Astrocyte of the spinal cord (primary cell): Measurements from ENCODE around the gene PLEK2.

ENCODE experiments used
- DNase-seq: peaks from one replicate; pipeline ENCODE4 v3.0.0; 2011; ENCODE audit warnings: low read depth, low spot score
- H3K4me3 ChIP-seq: 2 replicates; pipeline ENCODE4 v1.5.1; 2011; ENCODE audit warnings: low read depth, mild to moderate bottlenecking, low read length, moderate library complexity
- CTCF ChIP-seq: IDR thresholded peaks from 2 replicates; pipeline ENCODE4 v1.5.1; 2012; ENCODE audit warnings: low read depth, mild to moderate bottlenecking, low read length, inconsistent platforms
- in situ Hi-C: cut with HindIII; loops from 2 replicates; pipeline ENCODE4 v1.10.0; 2017; ENCODE audit warnings: low sequenced_read_pairs

The PLEK2 gene

GRCh38 chr14:67441256-67441655 lies 29.3 kb upstream of the PLEK2 start:
- no peak overlapping the region for H3K4me3 ChIP-seq
- TF ChIP-seq CTCF = no peak
- in situ Hi-C loops = no loop called here
- no peak for DNase-seq

GRCh38 chr14:67440513-67440912 lies 28.5 kb upstream of the PLEK2 start:
- no peak for DNase-seq
- TF ChIP-seq CTCF = no peak
- no peak overlapping the region for H3K4me3 ChIP-seq
- in situ Hi-C loops = no loop called here

GRCh38 chr14:67438969-67439368 lies 27.0 kb upstream of the PLEK2 start:
- TF ChIP-seq CTCF = no peak
- no peak for DNase-seq
- in situ Hi-C loops = no loop called here
- no peak overlapping the region for H3K4me3 ChIP-seq

- in situ Hi-C loops = no loop called here
- H3K4me3 ChIP-seq = no peak overlapping the region
- no peak for TF ChIP-seq CTCF
- no peak for DNase-seq
Observed at GRCh38 chr14:67436006-67436866, 24.3 kb upstream of the PLEK2 start.

GRCh38 chr14:67435603-67436002 lies 23.6 kb upstream of the PLEK2 start:
- in situ Hi-C loops = no loop called here
- H3K4me3 ChIP-seq = no peak overlapping the region
- TF ChIP-seq CTCF = no peak
- DNase-seq = no peak

- no peak for TF ChIP-seq CTCF
- no peak overlapping the region for H3K4me3 ChIP-seq
- in situ Hi-C loops = no loop called here
- no peak for DNase-seq
Observed at GRCh38 chr14:67432050-67432564, 20.1 kb upstream of the PLEK2 start.
